ENCODE measurements around the gene TOPORS.
"Not testable (repeated sequence)": the region's sequence is repeated elsewhere in the genome, so short reads cannot be mapped to it uniquely, and the experiment has no call there.

The TOPORS gene

GRCh38 chr9:32552172-32552872 is at the start of gene TOPORS, which contains the start of gene SMIM27:
Gene TOPORS (minus strand): TSS chr9:32552586. CDS start chr9:32552436, 150 bp downstream.
Gene SMIM27 (plus strand): TSS chr9:32552327. CDS start chr9:32552435, 108 bp downstream.
- DNase-seq: peak; percentile 55

DNA sequence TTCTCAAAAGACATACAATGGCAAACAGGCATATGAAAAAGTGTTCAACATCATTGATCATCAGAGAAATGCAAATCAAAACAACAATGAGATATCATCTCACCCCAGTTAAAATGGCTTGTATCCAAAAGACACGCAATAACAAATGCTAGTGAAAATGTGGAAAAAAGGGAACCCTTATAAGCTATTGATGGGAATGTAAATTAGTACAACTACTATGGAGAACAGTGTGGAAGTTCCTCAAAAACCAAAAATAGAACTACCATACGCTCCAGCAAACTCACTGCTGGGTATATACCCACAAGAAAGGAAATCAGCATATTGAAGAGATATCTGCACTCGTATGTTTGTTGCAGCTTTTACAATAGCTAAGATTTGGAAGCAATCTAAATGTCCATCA is 46.6 kb upstream of the TOPORS start:
- not testable (repeated sequence) for DNase-seq

DNA sequence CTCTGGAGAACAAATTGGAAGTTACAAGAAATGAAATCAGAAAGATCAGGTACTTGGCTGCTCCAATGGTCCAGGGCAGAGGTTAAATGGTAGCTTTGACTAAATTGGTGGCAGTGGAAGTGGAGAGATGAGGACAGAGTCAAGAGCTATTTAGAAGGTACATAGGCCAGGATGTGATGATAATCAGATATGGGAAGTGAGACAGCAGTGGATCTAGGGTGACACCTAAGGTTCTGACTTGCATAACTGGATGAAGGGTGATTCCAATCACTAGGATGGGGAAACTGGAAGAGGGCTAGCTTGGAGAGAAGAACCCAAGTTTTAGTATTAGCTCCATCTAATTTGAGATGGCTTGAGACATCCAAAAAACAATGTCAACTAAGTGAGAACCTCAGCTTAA is 44.5 kb upstream of the TOPORS start:
- no peak for DNase-seq

- no peak for DNase-seq
These were observed 43.9 kb upstream of the TOPORS start for GRCh38 chr9:32596096-32596865.

GRCh38 chr9:32590898-32591297 is 38.5 kb upstream of the TOPORS start:
- DNase-seq: no peak

GRCh38 chr9:32590476-32590875 is 38.1 kb upstream of the TOPORS start:
- DNase-seq: no peak

- no peak for DNase-seq
These were observed 36.8 kb upstream of the TOPORS start for GRCh38 chr9:32589083-32589723.

DNA sequence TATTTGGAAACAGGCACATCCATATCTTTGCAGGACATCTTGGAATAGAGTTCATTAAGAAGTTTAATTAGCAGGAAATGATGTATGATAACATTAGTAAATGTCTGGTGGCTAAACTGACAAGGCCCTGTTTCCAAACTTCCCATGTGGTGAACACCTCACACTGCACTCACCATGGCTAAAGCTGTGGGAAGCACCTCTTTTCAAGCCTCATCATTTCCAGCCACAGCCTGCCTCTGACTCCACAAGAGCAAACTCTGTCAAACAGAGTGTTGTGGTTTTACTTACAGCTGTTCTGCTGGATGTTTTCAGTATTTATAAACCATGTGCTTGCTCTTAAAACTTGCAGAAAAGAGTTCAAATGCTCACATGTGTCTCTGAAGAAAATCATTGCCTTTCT is 35.5 kb upstream of the TOPORS start:
- no peak for DNase-seq

GRCh38 chr9:32584784-32585183 is 32.4 kb upstream of the TOPORS start:
- DNase-seq: no peak

DNA sequence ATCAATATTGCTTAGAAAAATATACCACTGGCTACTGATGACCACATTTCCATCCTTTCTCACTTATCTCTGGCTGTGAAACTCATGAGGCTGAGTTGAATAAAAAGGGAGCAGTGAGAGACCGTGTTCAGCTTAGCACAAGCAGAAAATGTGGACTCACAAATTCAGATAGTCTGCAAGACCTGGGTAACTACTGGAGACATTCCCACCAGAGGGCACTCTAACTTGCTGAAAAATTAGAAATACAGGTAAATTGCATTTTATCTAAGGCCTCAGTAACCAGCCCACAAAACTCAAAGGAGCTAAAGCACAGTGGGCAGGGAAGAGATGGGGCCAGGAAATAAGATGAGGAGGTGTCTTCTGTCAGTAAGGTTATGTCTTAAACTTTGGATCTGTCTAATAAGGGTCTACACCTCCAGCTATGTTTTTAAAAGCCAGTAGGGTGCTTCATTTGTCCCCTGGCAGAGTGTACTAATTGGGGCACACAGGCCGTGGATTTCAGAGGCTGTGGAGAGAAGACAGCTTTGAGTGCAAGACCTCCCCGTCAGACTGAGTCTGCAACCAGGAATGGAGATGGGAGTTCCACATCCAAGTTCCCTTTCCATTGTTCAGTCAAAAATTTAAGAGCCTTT is 29.2 kb upstream of the TOPORS start:
- DNase-seq: no peak

- no peak for DNase-seq
These were observed 28.4 kb upstream of the TOPORS start for GRCh38 chr9:32580631-32581300.

DNA sequence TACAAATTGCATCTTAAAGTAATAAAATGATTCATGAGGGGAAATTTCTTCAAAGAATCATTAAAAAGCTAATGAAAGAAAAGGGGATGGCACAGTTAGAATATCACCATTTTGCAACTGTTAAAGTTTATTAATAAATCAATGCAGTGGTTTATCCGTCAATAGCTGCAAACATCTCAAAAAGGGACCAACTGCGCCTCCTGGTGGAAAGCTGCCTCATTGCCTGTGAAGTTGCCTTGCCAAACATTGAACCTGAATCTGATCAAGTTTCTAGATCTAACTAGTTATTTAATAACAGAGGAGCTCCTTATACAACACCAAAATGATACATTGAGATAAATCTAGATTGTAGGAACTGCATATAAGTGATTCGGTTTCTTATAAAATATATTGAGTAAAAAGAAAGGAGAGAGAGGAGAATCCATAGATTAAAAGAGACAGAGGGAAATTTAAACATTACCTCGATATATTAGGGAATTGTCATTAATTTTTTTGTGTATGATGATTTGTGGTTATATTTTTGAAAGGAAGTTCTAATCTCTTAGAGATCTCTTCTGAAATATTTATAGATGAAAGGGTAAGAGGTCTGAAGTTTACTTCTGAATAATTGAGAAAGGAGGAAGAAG is 27.4 kb upstream of the TOPORS start:
- no peak for DNase-seq

DNA sequence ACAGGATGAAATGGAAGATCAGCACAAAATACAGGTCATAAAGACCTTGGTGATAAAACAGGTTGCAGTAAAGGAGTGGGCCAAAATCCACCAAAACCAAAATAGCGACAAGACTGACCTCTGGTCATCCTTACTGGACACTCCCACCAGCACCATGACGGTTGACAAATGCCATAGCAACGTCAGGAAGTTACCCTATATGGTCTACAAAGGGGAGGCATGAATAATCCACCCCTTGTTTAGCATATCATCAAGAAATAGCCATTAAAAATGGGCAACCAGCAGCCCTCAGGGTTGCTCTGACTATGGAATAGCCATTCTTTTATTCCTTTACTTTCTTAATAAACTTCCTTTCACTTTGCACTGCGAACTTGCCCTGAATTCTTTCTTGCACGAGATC is 26.6 kb upstream of the TOPORS start:
- DNase-seq: no peak

GRCh38 chr9:32577316-32577715 is 24.9 kb upstream of the TOPORS start:
- no peak for DNase-seq

DNA sequence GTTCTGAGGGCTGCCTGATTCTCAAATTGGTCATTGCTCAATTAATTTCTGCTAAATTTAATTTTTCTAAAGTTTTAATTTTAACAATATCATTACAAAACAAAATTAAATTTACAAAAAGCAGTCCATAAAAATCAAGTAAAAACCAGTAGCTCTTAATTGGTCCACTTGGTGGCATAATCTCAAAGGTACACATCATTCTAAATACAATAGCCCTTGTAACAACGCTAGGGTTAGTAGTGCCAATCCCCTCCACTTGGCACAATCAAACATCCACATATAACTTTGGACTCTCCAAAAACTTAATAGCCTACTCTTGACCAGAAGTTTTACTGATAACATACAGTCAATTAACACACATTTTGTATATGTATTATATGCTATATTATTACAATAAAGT is 22.5 kb upstream of the TOPORS start:
- no peak for DNase-seq

GRCh38 chr9:32573821-32574220 is 21.4 kb upstream of the TOPORS start:
- no peak for DNase-seq

DNA sequence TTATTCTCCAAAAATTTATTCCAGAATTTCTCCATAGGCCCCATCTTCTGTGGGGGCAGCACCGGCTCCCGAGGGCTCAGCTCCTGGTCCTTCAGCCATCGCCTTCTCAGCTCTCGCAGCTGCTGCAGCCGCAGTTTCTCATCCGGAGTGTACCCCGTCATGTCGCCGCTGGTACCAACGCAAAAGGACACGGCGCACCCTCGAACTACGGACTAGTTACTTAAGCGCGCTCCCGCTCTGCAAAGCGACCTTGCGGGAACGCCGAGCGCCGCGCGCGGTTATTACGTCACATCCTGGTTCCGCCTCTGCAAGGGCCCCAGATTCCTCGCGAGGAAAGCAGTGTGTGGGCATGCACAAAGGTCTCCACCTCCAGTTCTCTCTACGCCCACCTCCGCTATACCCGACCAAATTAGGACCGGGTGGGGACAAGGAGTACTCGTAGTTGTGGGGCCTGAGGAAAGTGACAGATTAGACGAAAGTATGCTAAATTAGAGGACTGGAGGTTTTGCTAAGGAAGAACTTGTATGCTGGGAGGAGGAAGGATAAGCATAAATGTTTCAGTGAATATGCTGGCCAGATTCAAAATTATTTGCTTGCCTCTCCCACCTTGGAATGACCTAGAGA is 20.6 kb upstream of the TOPORS start, which contains the start of gene NDUFB6:
Gene NDUFB6, minus strand, starts transcription at position 260 of the 624 bp plus-strand sequence. Its CDS starts 99 bp downstream, at position 161.
- peak; percentile 73 for DNase-seq

DNA sequence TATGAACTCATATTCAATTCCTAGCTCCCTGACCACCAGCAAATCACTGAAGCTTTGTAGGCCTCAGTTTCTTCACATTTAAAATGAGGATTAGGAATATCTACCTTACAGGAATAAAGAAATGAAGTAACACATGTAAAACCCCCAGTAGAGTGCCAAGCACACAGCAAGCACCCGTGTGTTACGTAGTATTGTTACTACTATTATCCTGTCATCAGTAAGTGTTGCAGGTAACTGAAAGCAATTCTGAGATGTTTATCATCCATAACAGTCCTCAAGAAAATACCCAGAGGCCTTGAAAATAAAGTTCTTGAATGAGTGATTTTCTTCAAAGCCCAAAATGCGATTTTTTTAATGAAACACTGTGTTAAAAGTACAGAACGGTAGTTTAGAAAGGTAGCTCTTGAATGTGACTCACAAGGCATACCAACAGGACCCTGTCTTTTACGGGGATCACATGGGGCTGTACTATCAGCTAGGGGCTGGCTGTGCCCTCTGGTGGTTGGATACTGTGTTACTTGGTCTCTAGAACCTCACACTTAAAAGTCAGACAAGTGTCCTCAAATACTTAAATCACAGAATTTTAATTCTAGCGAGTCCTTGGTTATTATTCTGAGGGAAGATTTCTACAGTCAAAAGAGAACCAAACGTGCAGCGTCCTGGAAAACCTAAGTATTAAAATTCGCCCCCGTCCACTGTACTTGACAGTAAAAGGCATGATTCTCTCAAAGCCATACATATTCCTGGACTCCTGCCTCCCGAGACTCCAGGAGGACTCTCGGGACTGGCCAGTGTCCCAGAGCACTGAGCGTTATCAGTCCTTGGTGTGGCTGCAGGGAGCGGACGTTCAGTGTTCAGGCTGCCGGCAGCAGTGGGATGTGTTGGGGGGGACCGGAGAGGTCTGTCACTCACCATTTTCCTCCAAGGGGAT is 19.8 kb upstream of the TOPORS start:
- no peak for DNase-seq

GRCh38 chr9:32570262-32570661 is 17.9 kb upstream of the TOPORS start:
- DNase-seq: no peak

DNA sequence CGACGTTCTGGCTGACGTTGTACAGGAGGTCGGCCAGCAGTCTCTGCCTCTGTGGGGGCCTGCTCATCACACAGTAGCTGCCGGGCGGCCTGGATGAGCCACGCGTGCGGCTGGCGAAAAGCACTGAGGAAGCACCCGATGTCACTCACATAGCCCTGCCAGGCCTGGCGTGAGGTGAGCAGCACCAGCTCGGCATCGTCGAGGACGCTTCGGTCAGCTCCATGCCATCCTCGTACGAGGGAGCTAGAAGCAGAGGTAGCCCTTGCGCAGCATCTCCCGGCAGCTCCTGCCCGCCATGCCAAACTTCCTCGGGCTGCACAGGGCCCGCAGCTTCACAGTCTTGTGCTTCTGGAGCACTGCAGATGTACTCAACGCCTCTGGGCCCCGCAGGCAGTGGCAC is 14.4 kb upstream of the TOPORS start:
- DNase-seq: no peak

- DNase-seq: no peak
These were observed 13.6 kb upstream of the TOPORS start for GRCh38 chr9:32565967-32566366.

Measured in SHP77 treated with DMSO at 0.1 percent for 48 hours (cell line).